GM18517 (cell line): ENCODE data around the gene TNFSF12.

Experiments used
- ATAC-seq: cut with Tn5 transposase; IDR thresholded peaks from one replicate; pipeline ENCODE4 v1.9.1; 2021; ENCODE audit warnings: mild to moderate bottlenecking, moderate library complexity; ENCODE audit not compliant: unreplicated experiment

The TNFSF12 gene

GRCh38 chr17:7541074-7541621 is 7.7 kb upstream of the TNFSF12 start:
- ATAC-seq: no peak

- ATAC-seq: no peak
Measured at GRCh38 chr17:7544911-7545310, 3.9 kb upstream of the TNFSF12 start.

- no peak for ATAC-seq
Measured at GRCh38 chr17:7549401-7550055, 670 bp downstream of the TNFSF12 start.

GRCh38 chr17:7550344-7550743 is 1.5 kb downstream of the TNFSF12 start:
- ATAC-seq: no peak

- no peak for ATAC-seq
Measured at GRCh38 chr17:7551396-7551795, 2.5 kb downstream of the TNFSF12 start.

GRCh38 chr17:7552621-7553051 is 3.8 kb downstream of the TNFSF12 start:
- peak; percentile 69 for ATAC-seq

GRCh38 chr17:7553356-7553755 is 4.5 kb downstream of the TNFSF12 start:
- no peak for ATAC-seq

- no peak for ATAC-seq
Measured at GRCh38 chr17:7555320-7555948, 6.6 kb downstream of the TNFSF12 start.

- no peak for ATAC-seq
Measured at GRCh38 chr17:7556627-7557026, 7.8 kb downstream of the TNFSF12 start.

- no peak for ATAC-seq
Measured at GRCh38 chr17:7557147-7557764, 8.4 kb downstream of the TNFSF12 start.

- no peak for ATAC-seq
Measured at GRCh38 chr17:7557775-7558543, 9.1 kb downstream of the TNFSF12 start.

- ATAC-seq: no peak
Measured at GRCh38 chr17:7558544-7559319, 9.9 kb downstream of the TNFSF12 start, which contains the start of gene TNFSF13. Gene TNFSF13 (plus strand): TSS chr17:7558750. CDS start chr17:7559040, 290 bp downstream.

GRCh38 chr17:7559320-7560171 is 10.7 kb downstream of the TNFSF12 start:
- no peak for ATAC-seq

- no peak for ATAC-seq
Measured at GRCh38 chr17:7560172-7561027, 11.5 kb downstream of the TNFSF12 start.

- peak; percentile 59 for ATAC-seq
Measured at GRCh38 chr17:7561028-7561575, 12.2 kb downstream of the TNFSF12 start.

GRCh38 chr17:7561589-7562207 is 12.8 kb downstream of the TNFSF12 start, which contains the start of gene SENP3:
Gene SENP3 (plus strand): TSS chr17:7561919. CDS start chr17:7563077, 1,158 bp downstream.
- ATAC-seq: peak; percentile 54

- no peak for ATAC-seq
Measured at GRCh38 chr17:7562208-7562605, 13.3 kb downstream of the TNFSF12 start.
